HG03045 (cell line): ENCODE data around the gene ZNF830.
"Not testable (repeated sequence)": the region's sequence is repeated elsewhere in the genome, so short reads cannot be mapped to it uniquely, and the experiment has no call there.

ENCODE experiments used
- ATAC-seq: cut with Tn5 transposase; IDR thresholded peaks from one replicate; pipeline ENCODE4 v1.9.1; 2021; ENCODE audit warnings: mild to moderate bottlenecking, moderate library complexity; ENCODE audit not compliant: unreplicated experiment

Gene ZNF830

GRCh38 chr17:34990921-34991365 is 29.6 kb downstream of the ZNF830 start:
- ATAC-seq = no peak

- no peak for ATAC-seq
These were observed 30.3 kb downstream of the ZNF830 start for GRCh38 chr17:34991606-34992005.

- no peak for ATAC-seq
These were observed 31.7 kb downstream of the ZNF830 start for GRCh38 chr17:34993031-34993430.

- ATAC-seq = no peak
These were observed 35.3 kb downstream of the ZNF830 start for GRCh38 chr17:34996422-34997285.

GRCh38 chr17:34997355-34997862 is 36.1 kb downstream of the ZNF830 start:
- ATAC-seq = no peak

GRCh38 chr17:34998205-34998604 is 36.9 kb downstream of the ZNF830 start:
- no peak for ATAC-seq

GRCh38 chr17:34999456-34999855 is 38.1 kb downstream of the ZNF830 start:
- no peak for ATAC-seq

GRCh38 chr17:35000965-35001364 is 39.6 kb downstream of the ZNF830 start:
- not testable (repeated sequence) for ATAC-seq

GRCh38 chr17:35001549-35001948 is 40.2 kb downstream of the ZNF830 start:
- ATAC-seq = no peak

GRCh38 chr17:35002876-35003551 is 41.7 kb downstream of the ZNF830 start:
- no peak for ATAC-seq

GRCh38 chr17:35003778-35004177 is 42.4 kb downstream of the ZNF830 start:
- ATAC-seq = no peak

- ATAC-seq = no peak
These were observed 45.0 kb downstream of the ZNF830 start for GRCh38 chr17:35006345-35006744.

GRCh38 chr17:35006961-35007360 is 45.6 kb downstream of the ZNF830 start:
- ATAC-seq = no peak

- ATAC-seq = no peak
These were observed 48.8 kb downstream of the ZNF830 start for GRCh38 chr17:35010093-35010492.

GRCh38 chr17:35011671-35012216 is 50.4 kb downstream of the ZNF830 start:
- no peak for ATAC-seq
